Measurements from ENCODE around the gene PRTN3. TPM values are rescaled to one million over a fixed set of nuclear protein-coding genes. Genes with fewer than 3 reads are reported as not detected.

Gene PRTN3
- total and polyA plus RNA-seq, 4 donors, result 0.17 to 225 (median 1.7) TPM

DNA sequence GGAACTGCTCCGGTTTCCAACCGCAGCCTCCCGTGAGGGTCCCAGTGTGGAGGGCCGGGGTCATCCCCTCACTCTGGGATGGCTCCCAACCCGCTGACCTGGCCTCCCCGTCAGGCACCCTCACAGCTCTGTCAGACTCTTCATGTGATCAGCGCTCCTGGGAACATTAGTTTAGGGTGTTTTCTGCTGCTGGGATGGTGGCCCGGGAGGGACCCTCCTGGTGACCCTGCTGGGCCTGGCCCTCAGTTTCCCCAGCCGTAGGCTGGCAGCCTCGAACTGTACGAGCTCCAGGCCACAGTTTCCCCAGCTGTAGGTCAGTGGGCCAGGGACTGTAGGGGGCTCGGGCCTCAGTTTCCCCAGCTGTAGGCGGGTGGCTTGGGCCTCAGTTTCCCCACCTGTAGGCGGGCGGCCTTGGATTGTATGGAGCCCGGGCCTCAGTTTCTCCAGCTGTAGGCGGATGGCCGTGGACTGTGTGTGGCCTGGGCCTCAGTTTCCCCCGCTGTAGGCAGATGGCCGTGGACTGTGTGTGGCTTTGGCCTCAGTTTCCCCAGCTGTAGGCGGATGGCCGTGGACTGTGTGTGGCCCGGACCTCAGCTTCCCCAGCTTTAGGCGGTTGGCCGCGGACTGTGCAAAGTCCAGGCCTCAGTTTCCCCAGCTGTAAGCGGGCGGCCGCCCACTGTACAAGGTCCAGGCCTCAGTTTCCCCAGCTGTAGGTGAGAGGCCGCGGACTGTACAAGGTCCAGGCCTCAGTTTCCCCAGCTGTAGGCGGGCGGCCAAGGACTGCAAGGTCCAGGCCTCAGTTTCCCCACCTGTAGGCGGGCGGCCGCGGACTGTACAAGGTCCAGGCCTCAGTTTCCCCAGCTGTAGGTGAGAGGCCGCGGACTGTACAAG lies 44.9 kb upstream of the PRTN3 start:
- TF ChIP-seq NR2F2 (IDR thresholded peaks at IDR 0.05) (no peak), GABPA (IDR thresholded peaks at IDR 0.05 in 1 of 2, conservative IDR thresholded peaks at IDR 0.05 in 1 of 2) (no peak), RXRA (IDR thresholded peaks at IDR 0.05) (no peak), YY1 (IDR thresholded peaks at IDR 0.05) (no peak), EGR1 (IDR thresholded peaks at IDR 0.05; ENCODE audit: low read depth in 2 of 2) (no peak)
- TF ChIP-seq, protein P1, sequence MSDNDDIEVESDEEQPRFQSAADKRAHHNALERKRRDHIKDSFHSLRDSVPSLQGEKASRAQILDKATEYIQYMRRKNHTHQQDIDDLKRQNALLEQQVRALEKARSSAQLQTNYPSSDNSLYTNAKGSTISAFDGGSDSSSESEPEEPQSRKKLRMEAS (IDR thresholded peaks at IDR 0.05), result no peak
- peaks cover 0 to 3% (median 0%) of the 10 kb centered on the region in 4 donors for H3K36me3 ChIP-seq (ENCODE audit: control insufficient read depth in 4 of 4, insufficient read depth in 3 of 4, low read depth in 1 of 4, low read length in 3 of 4)
- H3K27me3 ChIP-seq (ENCODE audit: control insufficient read depth in 4 of 4, insufficient read depth in 4 of 4, low read length in 3 of 4), result no peaks in the 10 kb centered on the region
- H3K27ac ChIP-seq (ENCODE audit: low read depth in 1 of 2, low read length in 2 of 2), result peak overlapping the region in 1 of 2 donors; percentile 91
- H3K4me3 ChIP-seq (ENCODE audit: low read depth in 1 of 3, low read length in 3 of 3), result peak overlapping the region; percentile 57 to 80 (median 58)
- H3K4me1 ChIP-seq (ENCODE audit: control insufficient read depth in 4 of 4, insufficient read depth in 4 of 4, low read length in 3 of 4), result peaks cover 3 to 30% (median 23%) of the 10 kb centered on the region in 4 donors
- H3K9me3 ChIP-seq (ENCODE audit: control insufficient read depth in 4 of 4, low read length in 3 of 4), result no peaks in the 10 kb centered on the region
- DNase-seq (ENCODE audit: low spot score), result peak; percentile 34
- WGBS, result 84% methylated on average over 39 of the region's 39 CpGs
- peak overlapping the region in 1 of 2 donors; percentile 67 for H3K9ac ChIP-seq (ENCODE audit: low read depth in 1 of 2, low read length in 2 of 2)

DNA sequence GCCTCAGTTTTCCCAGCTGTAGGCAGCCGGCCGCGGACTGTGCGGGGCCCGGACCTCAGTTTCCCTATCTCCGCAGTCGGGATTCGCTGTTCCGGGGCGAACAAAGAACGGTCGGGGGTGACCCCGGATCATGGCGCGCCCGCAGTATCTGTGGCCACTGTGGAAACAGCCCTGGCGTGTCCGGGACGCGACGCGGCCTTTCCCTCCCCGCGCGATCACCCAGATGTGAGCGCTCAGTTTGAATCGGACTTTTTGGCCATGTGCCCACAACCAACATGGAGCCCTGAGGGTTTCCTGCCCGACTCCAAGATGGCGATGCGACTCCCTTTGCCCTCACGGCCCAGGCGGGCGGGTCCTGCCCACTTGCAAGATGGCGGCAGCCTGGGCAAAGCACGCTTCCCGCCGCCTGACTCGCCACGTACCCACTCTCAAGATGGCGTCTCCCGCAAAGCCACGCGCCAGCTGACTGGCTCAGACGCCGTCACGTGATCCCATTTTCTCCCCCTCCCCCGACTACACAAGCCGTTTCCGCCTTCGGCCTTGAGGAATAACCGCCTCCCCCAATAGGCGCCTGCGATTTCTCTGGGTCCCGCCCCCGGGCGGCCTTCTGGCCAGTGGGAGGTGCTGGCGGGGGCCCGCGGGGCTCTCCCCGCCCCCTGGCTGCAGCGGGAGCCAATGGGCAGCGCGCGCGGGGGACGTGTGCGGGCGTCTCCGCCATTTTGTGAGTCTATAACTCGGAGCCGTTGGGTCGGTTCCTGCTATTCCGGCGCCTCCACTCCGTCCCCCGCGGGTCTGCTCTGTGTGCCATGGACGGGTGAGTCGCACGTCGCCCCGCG lies 43.9 kb upstream of the PRTN3 start, which contains the start of gene PTBP1:
Gene PTBP1 (plus strand): TSS at position 761 of the 836 bp plus-strand sequence. CDS start 46 bp downstream, at position 807.
- Histone ChIP-seq H3K27me3 (ENCODE audit: control insufficient read depth in 4 of 4, insufficient read depth in 4 of 4, low read length in 3 of 4) (no peaks in the 10 kb centered on the region), H3K27ac (ENCODE audit: low read depth in 1 of 2, low read length in 2 of 2) (peak within 1 kb of the TSS; percentile 91 to 93), H3K9ac (ENCODE audit: low read depth in 1 of 2, low read length in 2 of 2) (peak within 1 kb of the TSS; percentile 71 to 94), H3K4me3 (ENCODE audit: low read depth in 1 of 3, low read length in 3 of 3) (peak within 1 kb of the TSS; percentile 94 to 95 (median 95)), H3K4me1 (ENCODE audit: control insufficient read depth in 4 of 4, insufficient read depth in 4 of 4, low read length in 3 of 4) (peaks cover 9 to 40% (median 32%) of the 10 kb centered on the region in 4 donors), H3K9me3 (ENCODE audit: control insufficient read depth in 4 of 4, low read length in 3 of 4) (no peaks in the 10 kb centered on the region), H3K36me3 (ENCODE audit: control insufficient read depth in 4 of 4, insufficient read depth in 3 of 4, low read depth in 1 of 4, low read length in 3 of 4) (peaks cover 0 to 5% (median 1%) of the 10 kb centered on the region in 4 donors)
- peak; percentile 97 for DNase-seq (ENCODE audit: low spot score)
- under 1% methylated on average over 83 of the region's 83 CpGs for WGBS
- TF ChIP-seq EGR1 (IDR thresholded peaks at IDR 0.05; ENCODE audit: low read depth in 2 of 2) (peak; percentile 70 to 78), SP1 (IDR thresholded peaks at IDR 0.05) (peak; percentile 92), GABPA (IDR thresholded peaks at IDR 0.05 in 1 of 2, conservative IDR thresholded peaks at IDR 0.05 in 1 of 2) (peak in 1 of 2 donors; percentile 82), TAF1 (conservative IDR thresholded peaks at IDR 0.05) (no peak), RXRA (IDR thresholded peaks at IDR 0.05) (peak; percentile 37 to 55), HNF4A (conservative IDR thresholded peaks at IDR 0.05) (peak; percentile 22 to 37), FOXA2 (IDR thresholded peaks at IDR 0.05) (no peak), RAD21 (IDR thresholded peaks at IDR 0.05) (peak in 1 of 2 donors; percentile 4), JUND (IDR thresholded peaks at IDR 0.05) (no peak), FOXA1 (IDR thresholded peaks at IDR 0.05) (peak; percentile 8), NR2F2 (IDR thresholded peaks at IDR 0.05) (peak; percentile 62), HNF4G (IDR thresholded peaks at IDR 0.05) (no peak), YY1 (IDR thresholded peaks at IDR 0.05) (peak; percentile 100)
- TF ChIP-seq, protein P2, sequence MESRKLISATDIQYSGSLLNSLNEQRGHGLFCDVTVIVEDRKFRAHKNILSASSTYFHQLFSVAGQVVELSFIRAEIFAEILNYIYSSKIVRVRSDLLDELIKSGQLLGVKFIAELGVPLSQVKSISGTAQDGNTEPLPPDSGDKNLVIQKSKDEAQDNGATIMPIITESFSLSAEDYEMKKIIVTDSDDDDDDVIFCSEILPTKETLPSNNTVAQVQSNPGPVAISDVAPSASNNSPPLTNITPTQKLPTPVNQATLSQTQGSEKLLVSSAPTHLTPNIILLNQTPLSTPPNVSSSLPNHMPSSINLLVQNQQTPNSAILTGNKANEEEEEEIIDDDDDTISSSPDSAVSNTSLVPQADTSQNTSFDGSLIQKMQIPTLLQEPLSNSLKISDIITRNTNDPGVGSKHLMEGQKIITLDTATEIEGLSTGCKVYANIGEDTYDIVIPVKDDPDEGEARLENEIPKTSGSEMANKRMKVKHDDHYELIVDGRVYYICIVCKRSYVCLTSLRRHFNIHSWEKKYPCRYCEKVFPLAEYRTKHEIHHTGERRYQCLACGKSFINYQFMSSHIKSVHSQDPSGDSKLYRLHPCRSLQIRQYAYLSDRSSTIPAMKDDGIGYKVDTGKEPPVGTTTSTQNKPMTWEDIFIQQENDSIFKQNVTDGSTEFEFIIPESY (IDR thresholded peaks at IDR 0.05), result peak; percentile 86
- TF ChIP-seq, protein P3, sequence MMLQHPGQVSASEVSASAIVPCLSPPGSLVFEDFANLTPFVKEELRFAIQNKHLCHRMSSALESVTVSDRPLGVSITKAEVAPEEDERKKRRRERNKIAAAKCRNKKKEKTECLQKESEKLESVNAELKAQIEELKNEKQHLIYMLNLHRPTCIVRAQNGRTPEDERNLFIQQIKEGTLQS (IDR thresholded peaks at IDR 0.05), result peak; percentile 56
- TF ChIP-seq, protein P1 (IDR thresholded peaks at IDR 0.05), result peak; percentile 98
- TF ChIP-seq, protein P4, sequence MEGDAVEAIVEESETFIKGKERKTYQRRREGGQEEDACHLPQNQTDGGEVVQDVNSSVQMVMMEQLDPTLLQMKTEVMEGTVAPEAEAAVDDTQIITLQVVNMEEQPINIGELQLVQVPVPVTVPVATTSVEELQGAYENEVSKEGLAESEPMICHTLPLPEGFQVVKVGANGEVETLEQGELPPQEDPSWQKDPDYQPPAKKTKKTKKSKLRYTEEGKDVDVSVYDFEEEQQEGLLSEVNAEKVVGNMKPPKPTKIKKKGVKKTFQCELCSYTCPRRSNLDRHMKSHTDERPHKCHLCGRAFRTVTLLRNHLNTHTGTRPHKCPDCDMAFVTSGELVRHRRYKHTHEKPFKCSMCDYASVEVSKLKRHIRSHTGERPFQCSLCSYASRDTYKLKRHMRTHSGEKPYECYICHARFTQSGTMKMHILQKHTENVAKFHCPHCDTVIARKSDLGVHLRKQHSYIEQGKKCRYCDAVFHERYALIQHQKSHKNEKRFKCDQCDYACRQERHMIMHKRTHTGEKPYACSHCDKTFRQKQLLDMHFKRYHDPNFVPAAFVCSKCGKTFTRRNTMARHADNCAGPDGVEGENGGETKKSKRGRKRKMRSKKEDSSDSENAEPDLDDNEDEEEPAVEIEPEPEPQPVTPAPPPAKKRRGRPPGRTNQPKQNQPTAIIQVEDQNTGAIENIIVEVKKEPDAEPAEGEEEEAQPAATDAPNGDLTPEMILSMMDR (IDR thresholded peaks at IDR 0.05; ENCODE audit: low read depth, low read length, missing input control), result peak; percentile 20
- TF ChIP-seq, protein P5, sequence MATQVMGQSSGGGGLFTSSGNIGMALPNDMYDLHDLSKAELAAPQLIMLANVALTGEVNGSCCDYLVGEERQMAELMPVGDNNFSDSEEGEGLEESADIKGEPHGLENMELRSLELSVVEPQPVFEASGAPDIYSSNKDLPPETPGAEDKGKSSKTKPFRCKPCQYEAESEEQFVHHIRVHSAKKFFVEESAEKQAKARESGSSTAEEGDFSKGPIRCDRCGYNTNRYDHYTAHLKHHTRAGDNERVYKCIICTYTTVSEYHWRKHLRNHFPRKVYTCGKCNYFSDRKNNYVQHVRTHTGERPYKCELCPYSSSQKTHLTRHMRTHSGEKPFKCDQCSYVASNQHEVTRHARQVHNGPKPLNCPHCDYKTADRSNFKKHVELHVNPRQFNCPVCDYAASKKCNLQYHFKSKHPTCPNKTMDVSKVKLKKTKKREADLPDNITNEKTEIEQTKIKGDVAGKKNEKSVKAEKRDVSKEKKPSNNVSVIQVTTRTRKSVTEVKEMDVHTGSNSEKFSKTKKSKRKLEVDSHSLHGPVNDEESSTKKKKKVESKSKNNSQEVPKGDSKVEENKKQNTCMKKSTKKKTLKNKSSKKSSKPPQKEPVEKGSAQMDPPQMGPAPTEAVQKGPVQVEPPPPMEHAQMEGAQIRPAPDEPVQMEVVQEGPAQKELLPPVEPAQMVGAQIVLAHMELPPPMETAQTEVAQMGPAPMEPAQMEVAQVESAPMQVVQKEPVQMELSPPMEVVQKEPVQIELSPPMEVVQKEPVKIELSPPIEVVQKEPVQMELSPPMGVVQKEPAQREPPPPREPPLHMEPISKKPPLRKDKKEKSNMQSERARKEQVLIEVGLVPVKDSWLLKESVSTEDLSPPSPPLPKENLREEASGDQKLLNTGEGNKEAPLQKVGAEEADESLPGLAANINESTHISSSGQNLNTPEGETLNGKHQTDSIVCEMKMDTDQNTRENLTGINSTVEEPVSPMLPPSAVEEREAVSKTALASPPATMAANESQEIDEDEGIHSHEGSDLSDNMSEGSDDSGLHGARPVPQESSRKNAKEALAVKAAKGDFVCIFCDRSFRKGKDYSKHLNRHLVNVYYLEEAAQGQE (IDR thresholded peaks at IDR 0.05), result no peak

All from liver (tissue), 9 donors.